ENCODE results near the gene PTGDS.

The PTGDS gene

GRCh38 chr9:136995772-136996311 lies 18.5 kb downstream of the PTGDS start (continued):
- peak; percentile 32 for TF ChIP-seq ZIC2 (tag by site-specific recombination; IDR thresholded peaks at IDR 0.05)
- TF ChIP-seq ZNF670 (tag by site-specific recombination; IDR thresholded peaks at IDR 0.05; ENCODE audit: low read depth): no peak
- TF ChIP-seq CTCF (tag by site-specific recombination; IDR thresholded peaks at IDR 0.05): no peak
- TF ChIP-seq GLIS1 (tag by site-specific recombination; IDR thresholded peaks at IDR 0.05): peak; percentile 50
- no peak for TF ChIP-seq ZNF155 (tag by site-specific recombination; IDR thresholded peaks at IDR 0.05)
- no peak for TF ChIP-seq SP7 (tag by site-specific recombination; IDR thresholded peaks at IDR 0.05)
- TF ChIP-seq ZBTB8A (tag by site-specific recombination; IDR thresholded peaks at IDR 0.05): peak; percentile 6; the same call in 1 of the 2 replicates
- TF ChIP-seq ZNF692 (tag by site-specific recombination; IDR thresholded peaks at IDR 0.05): no peak
- no peak for TF ChIP-seq ZBTB44 (tag by site-specific recombination; IDR thresholded peaks at IDR 0.05)
- peak; percentile 57 for TF ChIP-seq PRDM10 (tag by site-specific recombination; IDR thresholded peaks at IDR 0.05)
- no peak for TF ChIP-seq ZNF138 (tag by site-specific recombination; IDR thresholded peaks at IDR 0.05; ENCODE audit: borderline replicate concordance)
- TF ChIP-seq ZFP3 (tag by site-specific recombination; IDR thresholded peaks at IDR 0.05; ENCODE audit: low read depth): no peak
- TF ChIP-seq FEZF1 (tag by site-specific recombination; IDR thresholded peaks at IDR 0.05): no peak
- TF ChIP-seq ZXDB (tag by site-specific recombination; IDR thresholded peaks at IDR 0.05): 0 out of 2 replicates have a peak, but pooled peaks have one; percentile 23
- TF ChIP-seq ZNF280D (tag by site-specific recombination; IDR thresholded peaks at IDR 0.05): no peak

Data from HEK293 (cell line).